DND-41 (cell line): ENCODE results near the gene CD109.

Experiments used
- ATAC-seq: fragments of 200-7000 bp; cut with Tn5 transposase; 3 replicates; pipeline ENCODE4 v1.9.1; 2021; ENCODE audit warnings: low read depth; ENCODE audit not compliant: insufficient read depth
- DNase-seq: peaks from one replicate; pipeline ENCODE4 v3.0.0-alpha.2; 2020
- H2AFZ ChIP-seq: 2 replicates; pipeline ENCODE4 v1.6.0; 2012; ENCODE audit warnings: low read depth, low read length
- H3K27ac ChIP-seq: 2 replicates; pipeline ENCODE4 v1.5.1; 2012; ENCODE audit warnings: low read length, inconsistent platforms
- H3K27me3 ChIP-seq: fragments of 200-600 bp; sonication (generic); 2 replicates; pipeline ENCODE4 v1.6.0; 2012; ENCODE audit warnings: low read length, mild to moderate bottlenecking, inconsistent platforms; ENCODE audit not compliant: insufficient read depth, poor library complexity
- H3K36me3 ChIP-seq: 2 replicates; pipeline ENCODE4 v1.5.1; 2012; ENCODE audit warnings: low read length, inconsistent platforms; ENCODE audit not compliant: insufficient read depth
- H3K4me1 ChIP-seq: 2 replicates; pipeline ENCODE4 v1.5.1; 2012; ENCODE audit warnings: mild to moderate bottlenecking, low read length; ENCODE audit not compliant: insufficient read depth
- H3K4me2 ChIP-seq: 2 replicates; pipeline ENCODE4 v1.6.0; 2012; ENCODE audit warnings: mild to moderate bottlenecking, moderate library complexity, low read length, inconsistent platforms; ENCODE audit not compliant: insufficient read depth
- H3K4me3 ChIP-seq, 2 experiments: fragments of 200-600 bp in 1 of 2; shearing (Covaris generic) in 1 of 2; 2 replicates each; pipeline ENCODE4 v1.5.1; 2012 to 2016; ENCODE audit warnings: inconsistent platforms in 2 of 2, low read length in 2 of 2, mild to moderate bottlenecking in 2 of 2, low read depth in 1 of 2, moderate library complexity in 1 of 2
- H3K79me2 ChIP-seq: 2 replicates; pipeline ENCODE4 v1.6.0; 2012; ENCODE audit warnings: low read length, inconsistent platforms; ENCODE audit not compliant: insufficient read depth
- H3K9ac ChIP-seq: 2 replicates; pipeline ENCODE4 v1.6.0; 2012; ENCODE audit warnings: low read depth, mild to moderate bottlenecking, inconsistent platforms, low read length, moderate library complexity
- H3K9me3 ChIP-seq: 2 replicates; pipeline ENCODE4 v1.5.1; 2012; ENCODE audit warnings: low read length, moderate library complexity, mild to moderate bottlenecking, inconsistent platforms; ENCODE audit not compliant: insufficient read depth, severe bottlenecking
- H4K20me1 ChIP-seq: 2 replicates; pipeline ENCODE4 v1.6.0; 2012; ENCODE audit warnings: low read length; ENCODE audit not compliant: insufficient read depth
- EZH2 ChIP-seq: IDR thresholded peaks from 3 replicates; pipeline ENCODE4 v1.6.1; 2012; ENCODE audit warnings: borderline replicate concordance, low read depth, mild to moderate bottlenecking, moderate library complexity, low read length, inconsistent platforms; ENCODE audit not compliant: severe bottlenecking
- TF ChIP-seq, protein P1 (sequence below): IDR thresholded peaks from 2 replicates; pipeline ENCODE4 v1.5.1; 2012; ENCODE audit warnings: borderline replicate concordance, low read length, moderate library complexity, mild to moderate bottlenecking; ENCODE audit not compliant: poor library complexity, severe bottlenecking; ENCODE audit errors: extremely low read depth

CD109 gene

DNA sequence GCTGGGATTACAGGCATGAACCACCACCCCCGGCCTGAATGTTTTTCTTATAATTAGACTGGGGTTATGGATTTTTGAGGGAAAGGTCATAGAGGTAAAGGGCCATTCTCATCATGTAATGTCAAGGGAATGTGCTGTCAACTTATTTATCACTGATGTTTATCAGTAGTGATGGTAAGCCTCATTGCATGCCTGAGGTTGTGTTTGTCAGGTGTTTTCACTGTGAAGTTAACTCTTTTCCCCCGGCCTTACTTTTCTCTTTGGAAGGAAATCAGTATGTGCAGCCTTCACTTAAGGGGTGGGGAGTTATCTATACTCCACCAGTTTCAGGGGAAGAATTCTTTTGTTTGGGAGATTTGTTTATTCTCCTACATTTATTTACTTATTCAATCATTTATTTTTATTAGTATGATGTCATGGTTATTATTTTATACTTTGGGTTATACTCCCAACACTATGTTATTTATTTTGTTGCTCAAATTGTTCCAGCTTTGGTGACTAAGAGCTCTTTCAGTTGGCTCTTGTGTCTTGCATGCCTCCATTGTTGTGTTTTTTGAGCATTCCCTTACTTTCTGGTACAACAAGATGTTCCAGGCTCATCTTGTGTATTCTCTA is 39.4 kb upstream of the CD109 start:
- no peak for ATAC-seq
- TF ChIP-seq, protein P1, sequence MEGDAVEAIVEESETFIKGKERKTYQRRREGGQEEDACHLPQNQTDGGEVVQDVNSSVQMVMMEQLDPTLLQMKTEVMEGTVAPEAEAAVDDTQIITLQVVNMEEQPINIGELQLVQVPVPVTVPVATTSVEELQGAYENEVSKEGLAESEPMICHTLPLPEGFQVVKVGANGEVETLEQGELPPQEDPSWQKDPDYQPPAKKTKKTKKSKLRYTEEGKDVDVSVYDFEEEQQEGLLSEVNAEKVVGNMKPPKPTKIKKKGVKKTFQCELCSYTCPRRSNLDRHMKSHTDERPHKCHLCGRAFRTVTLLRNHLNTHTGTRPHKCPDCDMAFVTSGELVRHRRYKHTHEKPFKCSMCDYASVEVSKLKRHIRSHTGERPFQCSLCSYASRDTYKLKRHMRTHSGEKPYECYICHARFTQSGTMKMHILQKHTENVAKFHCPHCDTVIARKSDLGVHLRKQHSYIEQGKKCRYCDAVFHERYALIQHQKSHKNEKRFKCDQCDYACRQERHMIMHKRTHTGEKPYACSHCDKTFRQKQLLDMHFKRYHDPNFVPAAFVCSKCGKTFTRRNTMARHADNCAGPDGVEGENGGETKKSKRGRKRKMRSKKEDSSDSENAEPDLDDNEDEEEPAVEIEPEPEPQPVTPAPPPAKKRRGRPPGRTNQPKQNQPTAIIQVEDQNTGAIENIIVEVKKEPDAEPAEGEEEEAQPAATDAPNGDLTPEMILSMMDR: no peak
- H3K27me3 ChIP-seq: no peaks in the 10 kb centered on the region

DNA sequence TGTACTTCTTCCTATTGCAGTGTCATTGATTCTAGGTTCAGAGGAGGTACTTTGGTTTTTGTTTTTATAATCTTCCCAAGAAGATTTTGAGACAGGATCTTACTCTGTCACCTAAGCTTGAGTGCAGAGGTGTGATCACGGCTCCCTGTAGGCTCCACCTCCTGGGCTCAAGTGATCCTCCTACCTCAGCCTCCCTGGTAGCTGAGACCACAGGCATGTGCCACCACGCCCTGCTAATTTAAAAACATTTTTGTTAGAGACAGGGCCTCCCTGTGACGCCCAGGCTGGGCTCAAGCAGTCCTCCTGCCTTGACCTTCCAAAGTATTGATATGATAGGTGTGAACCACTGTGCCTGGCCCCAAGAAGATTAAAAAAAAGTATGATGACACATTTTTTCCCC is 38.8 kb upstream of the CD109 start:
- no peak for ATAC-seq
- Histone ChIP-seq H3K4me1 (peaks cover 22% of the 10 kb centered on the region), H3K36me3 (no peaks in the 10 kb centered on the region), H3K4me2 (no peak overlapping the region), H3K27ac (no peak overlapping the region), H3K4me3 (no peak overlapping the region), H3K9ac (no peak overlapping the region), H3K9me3 (no peaks in the 10 kb centered on the region), H3K79me2 (peaks cover 7% of the 10 kb centered on the region), H3K27me3 (no peaks in the 10 kb centered on the region), H4K20me1 (no peaks in the 10 kb centered on the region), H2AFZ (no peak overlapping the region)
- TF ChIP-seq EZH2: no peak
- no peak for DNase-seq

More for the DNA sequence above, 39.4 kb upstream of the CD109 start:
- Histone ChIP-seq H4K20me1 (no peaks in the 10 kb centered on the region), H3K79me2 (peaks cover 10% of the 10 kb centered on the region), H2AFZ (no peak overlapping the region), H3K4me3 (no peak overlapping the region), H3K9ac (no peak overlapping the region), H3K4me2 (no peak overlapping the region), H3K27ac (no peak overlapping the region), H3K4me1 (peaks cover 28% of the 10 kb centered on the region), H3K36me3 (no peaks in the 10 kb centered on the region), H3K9me3 (no peaks in the 10 kb centered on the region)
- no peak for DNase-seq

DNA sequence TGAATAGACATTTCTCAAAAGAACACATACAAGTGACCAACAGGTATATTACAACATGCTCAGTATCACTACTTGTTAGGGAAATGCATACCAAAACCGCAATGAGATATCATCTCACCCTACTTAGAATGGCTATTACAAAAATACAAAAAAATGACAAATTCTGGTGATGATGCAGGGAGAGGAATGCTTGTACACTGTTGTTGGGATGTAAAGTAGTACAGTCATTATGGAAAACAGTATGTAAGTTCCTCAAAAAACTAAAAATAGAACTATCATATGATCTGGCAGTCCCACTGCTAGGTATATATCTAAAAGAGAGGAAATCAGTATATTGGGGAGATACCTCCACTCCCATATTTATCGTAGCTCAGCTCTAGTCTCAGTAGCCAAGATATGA is 31.3 kb upstream of the CD109 start:
- no peak overlapping the region for H3K4me2 ChIP-seq
- H3K4me3 ChIP-seq: no peak overlapping the region
- no peaks in the 10 kb centered on the region for H3K79me2 ChIP-seq
- H3K27me3 ChIP-seq: no peaks in the 10 kb centered on the region
- ATAC-seq: no peak
- no peak overlapping the region for H3K9ac ChIP-seq
- H3K27ac ChIP-seq: no peak overlapping the region
- H2AFZ ChIP-seq: no peak overlapping the region
- no peak for DNase-seq
- H4K20me1 ChIP-seq: no peaks in the 10 kb centered on the region
- no peaks in the 10 kb centered on the region for H3K9me3 ChIP-seq
- no peaks in the 10 kb centered on the region for H3K36me3 ChIP-seq
- no peaks in the 10 kb centered on the region for H3K4me1 ChIP-seq
- no peak for TF ChIP-seq EZH2
- TF ChIP-seq, protein P1: no peak

DNA sequence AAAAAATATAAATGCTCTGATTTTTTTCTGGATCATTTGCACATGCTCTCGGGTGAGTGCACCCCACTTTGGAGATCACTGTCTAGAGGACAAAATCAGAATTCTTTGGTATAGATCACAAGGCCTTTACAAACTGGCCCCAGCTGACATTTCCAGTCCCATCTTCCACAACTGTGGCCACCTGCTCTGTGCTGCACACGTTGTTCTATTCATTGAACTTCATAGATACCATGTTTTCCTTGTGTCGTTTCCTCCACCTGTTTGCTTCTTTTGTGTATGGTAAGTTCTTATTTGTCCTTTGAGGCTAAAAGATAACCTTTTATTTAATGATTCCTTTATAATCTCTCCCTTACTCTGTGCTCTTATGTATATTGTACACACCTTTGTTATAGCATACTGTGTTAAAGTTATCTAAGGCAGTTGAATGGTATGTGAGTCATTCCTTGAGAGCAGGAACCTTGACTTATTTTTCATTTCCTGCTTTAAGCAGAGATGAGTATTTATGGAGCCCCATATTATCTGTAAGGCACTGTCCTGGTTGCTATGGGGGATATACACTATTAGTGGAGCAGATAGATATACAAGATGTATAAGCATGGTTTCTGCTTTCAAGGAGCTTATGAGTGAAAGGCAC is 30.2 kb upstream of the CD109 start:
- Histone ChIP-seq H3K9ac (no peak overlapping the region), H3K4me1 (no peaks in the 10 kb centered on the region), H3K4me2 (no peak overlapping the region), H4K20me1 (no peaks in the 10 kb centered on the region), H3K27ac (no peak overlapping the region), H2AFZ (no peak overlapping the region), H3K36me3 (no peaks in the 10 kb centered on the region), H3K79me2 (no peaks in the 10 kb centered on the region), H3K9me3 (no peaks in the 10 kb centered on the region), H3K4me3 (no peak overlapping the region), H3K27me3 (no peaks in the 10 kb centered on the region)
- no peak for TF ChIP-seq EZH2
- TF ChIP-seq, protein P1: no peak
- DNase-seq: no peak
- no peak for ATAC-seq
